Mesenchymal stem cell (in vitro differentiated cells and primary cell): Measurements from ENCODE around the gene OR4K2.

Source experiments
- DNase-seq: peaks from one replicate; pipeline ENCODE4 v3.0.0-alpha.2; 2013
- H2AFZ ChIP-seq: one replicate; pipeline ENCODE4 v1.6.1; 2013; ENCODE audit warnings: low read depth, mild to moderate bottlenecking, control low read depth, inconsistent platforms, low read length, moderate library complexity
- H2AK5ac ChIP-seq: 2 replicates; pipeline ENCODE4 v1.6.1; 2013; ENCODE audit warnings: low read length, moderate library complexity, mild to moderate bottlenecking, inconsistent platforms; ENCODE audit not compliant: severe bottlenecking
- H2BK120ac ChIP-seq: one replicate; pipeline ENCODE4 v1.6.1; 2013; ENCODE audit warnings: low read depth, mild to moderate bottlenecking, inconsistent platforms, low read length, moderate library complexity
- H2BK12ac ChIP-seq, 2 experiments: one replicate each; pipeline ENCODE4 v1.6.1; 2013; ENCODE audit warnings: inconsistent platforms in 2 of 2, low read length in 2 of 2, mild to moderate bottlenecking in 2 of 2, moderate library complexity in 2 of 2, control low read depth in 1 of 2
- H2BK15ac ChIP-seq: one replicate; pipeline ENCODE4 v1.6.1; 2013; ENCODE audit warnings: mild to moderate bottlenecking, low read depth, inconsistent platforms; ENCODE audit not compliant: poor library complexity, severe bottlenecking
- H2BK5ac ChIP-seq: 2 replicates; pipeline ENCODE4 v1.6.1; 2013; ENCODE audit warnings: low read depth, mild to moderate bottlenecking, low read length, control low read depth, inconsistent platforms; ENCODE audit not compliant: poor library complexity, severe bottlenecking
- H3K14ac ChIP-seq, 2 experiments: one replicate each; pipeline ENCODE4 v1.6.1; 2013; ENCODE audit warnings: inconsistent platforms in 2 of 2, low read length in 2 of 2, control low read depth in 1 of 2, mild to moderate bottlenecking in 1 of 2, moderate library complexity in 1 of 2
- H3K18ac ChIP-seq, 2 experiments: one replicate each; pipeline ENCODE4 v1.6.1; 2013; ENCODE audit warnings: inconsistent platforms in 2 of 2, low read length in 2 of 2, control low read depth in 1 of 2, low read depth in 1 of 2, mild to moderate bottlenecking in 1 of 2
- H3K23ac ChIP-seq, 2 experiments: one replicate each; pipeline ENCODE4 v1.6.1; 2013; ENCODE audit warnings: inconsistent platforms in 2 of 2, low read length in 2 of 2, mild to moderate bottlenecking in 2 of 2, moderate library complexity in 2 of 2, control low read depth in 1 of 2
- H3K27ac ChIP-seq: 2 replicates; pipeline ENCODE4 v1.5.1; 2013; ENCODE audit warnings: mild to moderate bottlenecking, moderate library complexity, low read length, control low read depth, inconsistent platforms; ENCODE audit not compliant: poor library complexity, severe bottlenecking
- H3K27me3 ChIP-seq, 2 experiments: 2 replicates each; pipeline versions ENCODE4 v1.6.1 to v1.7.0; 2013; ENCODE audit warnings: low read length in 2 of 2, mild to moderate bottlenecking in 2 of 2, moderate library complexity in 2 of 2, control low read depth in 1 of 2, inconsistent platforms in 1 of 2; ENCODE audit not compliant: control insufficient read depth in 1 of 2, insufficient read depth in 1 of 2
- H3K36me3 ChIP-seq, 2 experiments: 2 replicates each; pipeline versions ENCODE4 v1.6.1 to v1.7.0; 2013; ENCODE audit warnings: low read length in 2 of 2, control low read depth in 1 of 2, inconsistent platforms in 1 of 2, low read depth in 1 of 2, mild to moderate bottlenecking in 1 of 2; ENCODE audit not compliant: insufficient read depth in 2 of 2, control insufficient read depth in 1 of 2
- H3K4ac ChIP-seq, 2 experiments: one replicate each; pipeline ENCODE4 v1.6.1; 2013; ENCODE audit warnings: inconsistent platforms in 2 of 2, low read length in 2 of 2, mild to moderate bottlenecking in 2 of 2, moderate library complexity in 2 of 2, control low read depth in 1 of 2, low read depth in 1 of 2
- H3K4me1 ChIP-seq: 2 replicates; pipeline ENCODE4 v1.6.1; 2013; ENCODE audit warnings: low read depth, low read length, control low read depth; ENCODE audit not compliant: control insufficient read depth, insufficient read depth
- H3K4me2 ChIP-seq: 2 replicates; pipeline ENCODE4 v1.6.1; 2013; ENCODE audit warnings: low read length, mild to moderate bottlenecking, inconsistent platforms; ENCODE audit not compliant: poor library complexity, severe bottlenecking
- H3K4me3 ChIP-seq, 2 experiments: 2 replicates each; pipeline versions ENCODE4 v1.5.1 to v1.7.0; 2013; ENCODE audit warnings: low read length in 2 of 2, mild to moderate bottlenecking in 2 of 2, control low read depth in 1 of 2, low read depth in 1 of 2; ENCODE audit not compliant: insufficient read depth in 1 of 2
- H3K79me1 ChIP-seq: replicated peaks from 2 replicates; pipeline ENCODE4 v1.6.1; 2013; ENCODE audit warnings: mild to moderate bottlenecking, control low read depth, low read length, inconsistent platforms; ENCODE audit not compliant: poor library complexity, severe bottlenecking
- H3K9ac ChIP-seq: 2 replicates; pipeline ENCODE4 v1.7.0; 2013; ENCODE audit warnings: mild to moderate bottlenecking, low read length, moderate library complexity
- H3K9me3 ChIP-seq: 2 replicates; pipeline ENCODE4 v1.7.0; 2013; ENCODE audit warnings: mild to moderate bottlenecking, low read length; ENCODE audit not compliant: control insufficient read depth
- H4K8ac ChIP-seq: one replicate; pipeline ENCODE4 v1.6.1; 2013; ENCODE audit warnings: inconsistent platforms, mild to moderate bottlenecking, low read length, moderate library complexity
- H4K91ac ChIP-seq: one replicate; pipeline ENCODE4 v1.6.1; 2013; ENCODE audit warnings: mild to moderate bottlenecking, low read length, inconsistent platforms
- WGBS: methylation state at CpG from one replicate; pipeline ENCODE4 v1.1.7; 2013; ENCODE audit warnings: mixed read lengths; 5-methylcytosine and 5-hydroxymethylcytosine counted together

The OR4K2 gene

GRCh38 chr14:19878029-19878642 is 3.2 kb downstream of the OR4K2 start:
- Histone ChIP-seq H3K14ac (no peak overlapping the region), H3K23ac (no peak overlapping the region)

GRCh38 chr14:19895282-19895681 is 20.3 kb downstream of the OR4K2 start:
- no peak overlapping the region for H3K23ac ChIP-seq
- peaks cover 56% of the 10 kb centered on the region for H3K9me3 ChIP-seq
- DNase-seq = no peak
- H3K14ac ChIP-seq = no peak overlapping the region
- no peak overlapping the region for H3K4ac ChIP-seq
- no peaks in the 10 kb centered on the region for H3K36me3 ChIP-seq
- no peak overlapping the region for H2AK5ac ChIP-seq
- H2BK15ac ChIP-seq = no peak overlapping the region
- H4K8ac ChIP-seq = no peak overlapping the region
- no peak overlapping the region for H3K4me3 ChIP-seq
- H3K27me3 ChIP-seq = no peaks in the 10 kb centered on the region
- H3K4me1 ChIP-seq = no peaks in the 10 kb centered on the region
- no peak overlapping the region for H2BK5ac ChIP-seq
- no peak overlapping the region for H2AFZ ChIP-seq
- no peaks in the 10 kb centered on the region for H3K79me1 ChIP-seq
- H2BK12ac ChIP-seq = no peak overlapping the region
- no peak overlapping the region for H3K9ac ChIP-seq
- no peak overlapping the region for H2BK120ac ChIP-seq
- no peak overlapping the region for H3K18ac ChIP-seq
- H3K4me2 ChIP-seq = no peak overlapping the region
- WGBS = 10% methylated on average over 2 of the region's 2 CpGs
- no peak overlapping the region for H4K91ac ChIP-seq
- H3K27ac ChIP-seq = no peak overlapping the region

More at GRCh38 chr14:19878029-19878642, 3.2 kb downstream of the OR4K2 start:
- Histone ChIP-seq H4K8ac (no peak overlapping the region), H2BK5ac (no peak overlapping the region), H2BK15ac (no peak overlapping the region), H3K9ac (no peak overlapping the region), H3K4me2 (no peak overlapping the region), H2BK12ac (no peak overlapping the region), H3K9me3 (no peaks in the 10 kb centered on the region), H3K79me1 (no peaks in the 10 kb centered on the region), H3K4me3 (no peak overlapping the region), H2AK5ac (no peak overlapping the region), H4K91ac (no peak overlapping the region), H2BK120ac (no peak overlapping the region), H3K27me3 (no peaks in the 10 kb centered on the region), H2AFZ (no peak overlapping the region), H3K4ac (no peak overlapping the region), H3K27ac (no peak overlapping the region), H3K18ac (no peak overlapping the region), H3K36me3 (no peaks in the 10 kb centered on the region), H3K4me1 (no peaks in the 10 kb centered on the region)
- DNase-seq = no peak

- Histone ChIP-seq H3K27me3 (no peaks in the 10 kb centered on the region), H3K9me3 (peaks cover 26% of the 10 kb centered on the region)
These were observed 26.1 kb downstream of the OR4K2 start for GRCh38 chr14:19900999-19901398.

GRCh38 chr14:19902409-19902808 is 27.5 kb downstream of the OR4K2 start:
- Histone ChIP-seq H3K79me1 (no peaks in the 10 kb centered on the region), H2BK5ac (no peak overlapping the region), H3K14ac (no peak overlapping the region), H4K8ac (no peak overlapping the region), H3K27ac (no peak overlapping the region), H2BK15ac (no peak overlapping the region), H2AK5ac (no peak overlapping the region), H3K4me3 (no peak overlapping the region), H2BK120ac (no peak overlapping the region), H3K4ac (no peak overlapping the region), H3K4me1 (no peaks in the 10 kb centered on the region), H3K9ac (no peak overlapping the region), H3K27me3 (no peaks in the 10 kb centered on the region), H3K4me2 (no peak overlapping the region), H2AFZ (no peak overlapping the region), H4K91ac (no peak overlapping the region), H2BK12ac (no peak overlapping the region), H3K36me3 (no peaks in the 10 kb centered on the region), H3K18ac (no peak overlapping the region), H3K23ac (no peak overlapping the region), H3K9me3 (peaks cover 14% of the 10 kb centered on the region)
- DNase-seq = no peak
- WGBS = 66% methylated on average over 2 of the region's 4 CpGs

More at GRCh38 chr14:19900999-19901398, 26.1 kb downstream of the OR4K2 start:
- Histone ChIP-seq H4K91ac (no peak overlapping the region), H2BK5ac (no peak overlapping the region), H3K4me3 (no peak overlapping the region), H3K4me1 (no peaks in the 10 kb centered on the region), H4K8ac (no peak overlapping the region), H3K36me3 (no peaks in the 10 kb centered on the region), H3K4me2 (no peak overlapping the region), H2AFZ (no peak overlapping the region), H3K27ac (no peak overlapping the region), H3K79me1 (no peaks in the 10 kb centered on the region), H2AK5ac (no peak overlapping the region), H2BK15ac (no peak overlapping the region), H2BK12ac (no peak overlapping the region), H3K9ac (no peak overlapping the region), H3K4ac (no peak overlapping the region), H3K18ac (no peak overlapping the region), H2BK120ac (no peak overlapping the region), H3K23ac (no peak overlapping the region), H3K14ac (no peak overlapping the region)
- DNase-seq = no peak
- 70% methylated on average over 3 of the region's 3 CpGs for WGBS
